ENCODE data around the gene HIP1.
"Not testable (repeated sequence)": the region's sequence is repeated elsewhere in the genome, so short reads cannot be mapped to it uniquely, and the experiment has no call there.

The HIP1 gene

DNA sequence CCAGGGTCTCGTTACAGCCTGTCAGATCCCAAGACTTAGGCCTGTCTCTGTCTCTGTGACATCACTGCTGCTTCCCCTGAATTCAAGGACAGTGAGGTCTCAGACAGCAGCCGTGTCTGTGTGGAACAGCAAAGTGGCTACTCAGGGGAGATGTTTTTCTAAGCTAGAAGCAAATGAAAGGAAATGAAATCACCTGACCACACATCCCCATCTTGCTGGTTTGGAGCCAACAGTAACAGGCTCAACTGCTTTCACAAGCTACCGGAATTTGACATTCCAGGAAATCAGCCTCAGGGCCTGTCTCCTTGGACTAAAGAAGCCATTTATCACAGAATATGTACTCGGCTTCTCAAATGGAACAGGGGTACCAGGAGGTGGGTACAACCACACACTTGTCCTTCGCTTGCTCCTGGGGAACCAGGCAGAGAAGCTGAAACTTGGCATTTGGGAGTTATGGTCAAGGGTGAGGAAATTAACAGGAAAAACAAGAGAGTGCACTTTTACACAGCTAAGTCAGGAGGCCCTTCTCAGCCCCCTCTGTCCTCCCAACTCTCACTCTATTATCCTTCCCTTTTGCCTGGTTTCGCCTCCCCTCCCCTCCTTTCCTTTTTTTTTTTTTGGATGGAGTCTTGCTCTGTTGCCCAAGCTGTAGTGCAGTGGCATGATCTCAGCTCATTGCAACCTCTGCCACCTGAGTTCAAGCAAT lies 173.5 kb downstream of the HIP1 start:
- no peak overlapping the region for H3K4me3 ChIP-seq (replicated peaks; ENCODE audit: low read depth, low read length)
- TF ChIP-seq, protein P1, sequence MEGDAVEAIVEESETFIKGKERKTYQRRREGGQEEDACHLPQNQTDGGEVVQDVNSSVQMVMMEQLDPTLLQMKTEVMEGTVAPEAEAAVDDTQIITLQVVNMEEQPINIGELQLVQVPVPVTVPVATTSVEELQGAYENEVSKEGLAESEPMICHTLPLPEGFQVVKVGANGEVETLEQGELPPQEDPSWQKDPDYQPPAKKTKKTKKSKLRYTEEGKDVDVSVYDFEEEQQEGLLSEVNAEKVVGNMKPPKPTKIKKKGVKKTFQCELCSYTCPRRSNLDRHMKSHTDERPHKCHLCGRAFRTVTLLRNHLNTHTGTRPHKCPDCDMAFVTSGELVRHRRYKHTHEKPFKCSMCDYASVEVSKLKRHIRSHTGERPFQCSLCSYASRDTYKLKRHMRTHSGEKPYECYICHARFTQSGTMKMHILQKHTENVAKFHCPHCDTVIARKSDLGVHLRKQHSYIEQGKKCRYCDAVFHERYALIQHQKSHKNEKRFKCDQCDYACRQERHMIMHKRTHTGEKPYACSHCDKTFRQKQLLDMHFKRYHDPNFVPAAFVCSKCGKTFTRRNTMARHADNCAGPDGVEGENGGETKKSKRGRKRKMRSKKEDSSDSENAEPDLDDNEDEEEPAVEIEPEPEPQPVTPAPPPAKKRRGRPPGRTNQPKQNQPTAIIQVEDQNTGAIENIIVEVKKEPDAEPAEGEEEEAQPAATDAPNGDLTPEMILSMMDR (IDR thresholded peaks at IDR 0.05; ENCODE audit: low read length, missing control alignments): no peak
- peak; percentile 93 for DNase-seq (ENCODE audit: low read depth)

DNA sequence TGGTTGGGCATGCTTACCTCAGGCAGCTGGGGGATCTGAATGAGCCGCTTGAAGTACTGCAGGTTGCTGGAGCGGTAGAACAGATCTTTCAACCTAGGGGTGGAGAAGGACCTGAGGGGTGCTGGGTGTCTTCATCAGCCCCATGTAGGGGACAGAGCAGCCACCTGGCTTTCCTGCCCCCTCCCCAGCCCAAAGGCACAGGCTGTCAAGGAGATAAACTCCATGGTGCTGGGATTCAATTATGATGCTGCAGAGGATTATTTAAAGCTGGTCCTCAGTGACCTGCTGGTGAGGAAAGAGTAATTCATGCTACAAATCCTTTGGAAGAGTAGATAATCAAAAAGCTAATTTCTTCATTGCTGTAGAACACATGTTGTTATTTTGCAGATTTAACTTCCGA lies 175.6 kb downstream of the HIP1 start:
- no peak for DNase-seq (ENCODE audit: low read depth)
- TF ChIP-seq, protein P1 (IDR thresholded peaks at IDR 0.05; ENCODE audit: low read length, missing control alignments): no peak
- H3K4me3 ChIP-seq (replicated peaks; ENCODE audit: low read depth, low read length): no peak overlapping the region

DNA sequence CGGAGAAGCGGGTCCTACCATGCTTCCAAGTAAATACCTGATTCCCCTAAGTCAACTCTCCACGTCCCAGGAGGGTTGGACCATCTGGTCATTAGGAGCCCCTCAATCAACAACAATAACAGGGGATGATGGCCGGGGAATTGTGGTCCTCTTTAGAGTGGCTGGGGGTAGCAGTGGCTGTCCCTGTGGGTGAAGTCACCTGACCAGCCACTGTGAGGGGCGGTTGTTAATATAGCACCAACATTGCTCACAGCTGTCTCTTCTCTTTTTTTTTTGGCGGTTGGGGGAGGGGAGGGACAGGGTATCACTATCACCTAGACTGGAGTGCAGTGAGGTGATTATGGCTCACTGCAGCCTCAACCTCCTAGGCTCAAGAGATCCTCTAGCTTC lies 178.8 kb downstream of the HIP1 start:
- TF ChIP-seq, protein P1 (IDR thresholded peaks at IDR 0.05; ENCODE audit: low read length, missing control alignments): no peak
- H3K4me3 ChIP-seq (replicated peaks; ENCODE audit: low read depth, low read length): no peak overlapping the region
- DNase-seq (ENCODE audit: low read depth): no peak

DNA sequence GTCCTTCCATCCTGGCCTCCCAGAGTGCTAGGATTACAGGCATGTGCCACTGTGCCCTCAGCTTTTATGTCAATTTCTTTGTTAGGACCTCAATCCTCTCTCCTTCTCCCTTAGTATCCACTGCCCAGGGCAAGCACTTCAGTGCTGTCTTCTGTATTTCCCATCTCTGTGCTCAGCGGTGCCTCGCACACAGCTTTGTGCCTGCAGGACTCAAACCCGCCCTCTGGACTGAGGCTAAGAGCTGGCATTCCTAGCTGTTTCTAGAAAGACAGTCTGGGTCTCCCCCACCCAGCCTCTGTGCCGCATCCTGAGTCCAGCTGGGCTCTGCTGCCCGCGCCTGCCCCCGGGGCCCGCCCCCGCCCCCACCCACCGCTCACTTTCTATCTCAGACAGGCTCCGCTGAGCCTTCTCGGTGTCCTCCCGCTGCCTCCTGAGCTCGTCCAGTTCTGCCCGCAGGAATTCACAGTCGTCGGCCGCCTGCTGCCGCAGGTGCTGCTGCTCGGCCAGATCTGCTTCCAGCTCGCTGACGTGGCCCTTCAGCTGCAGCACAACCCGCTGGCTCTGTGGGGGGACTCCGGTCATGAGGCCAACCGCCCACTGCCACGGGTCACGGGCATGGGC lies 179.3 kb downstream of the HIP1 start:
- TF ChIP-seq, protein P1 (IDR thresholded peaks at IDR 0.05; ENCODE audit: low read length, missing control alignments): no peak
- H3K4me3 ChIP-seq (replicated peaks; ENCODE audit: low read depth, low read length): no peak overlapping the region
- no peak for DNase-seq (ENCODE audit: low read depth)

DNA sequence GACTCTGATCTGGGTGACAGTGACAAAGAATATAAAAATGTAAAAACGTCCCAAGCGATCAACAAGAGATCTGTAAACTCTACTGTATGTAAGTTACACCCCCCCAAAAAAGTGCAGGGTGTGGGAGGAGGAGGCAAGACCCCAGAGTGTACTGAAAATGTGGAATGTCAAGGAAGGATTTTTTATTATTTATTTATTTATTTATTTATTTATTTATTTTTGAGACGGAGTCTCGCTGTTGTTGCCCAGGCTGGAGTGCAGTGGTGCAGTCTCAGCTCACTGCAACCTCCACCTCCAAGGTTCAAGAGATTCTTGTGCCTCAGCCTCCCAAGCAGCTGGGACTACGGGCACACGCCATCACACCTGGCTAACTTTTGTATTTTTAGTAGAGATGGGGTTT lies 181.9 kb downstream of the HIP1 start:
- H3K4me3 ChIP-seq (replicated peaks; ENCODE audit: low read depth, low read length); DNase-seq (ENCODE audit: low read depth): not testable (repeated sequence)

DNA sequence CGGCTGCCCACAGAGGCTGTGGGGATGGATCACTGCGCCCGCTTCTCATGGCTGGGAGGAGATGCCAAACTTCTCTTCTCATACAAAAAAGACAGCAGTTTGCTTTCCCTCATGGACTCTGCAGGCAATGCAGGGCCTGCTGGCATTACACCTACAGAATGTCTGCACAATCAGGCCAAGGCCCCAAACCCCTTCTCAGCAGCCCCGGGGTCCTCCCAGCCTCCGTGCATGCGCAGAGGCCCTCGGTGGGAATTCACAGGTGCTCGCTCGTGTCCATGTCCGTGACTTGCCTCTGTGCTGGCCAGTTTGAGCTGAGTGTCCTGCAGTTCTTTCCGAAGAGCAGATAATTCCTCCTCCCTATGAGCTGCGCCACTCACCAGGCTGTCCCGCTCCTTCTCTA lies 183.0 kb downstream of the HIP1 start:
- no peak overlapping the region for H3K4me3 ChIP-seq (replicated peaks; ENCODE audit: low read depth, low read length)
- TF ChIP-seq, protein P1 (IDR thresholded peaks at IDR 0.05; ENCODE audit: low read length, missing control alignments): no peak
- DNase-seq (ENCODE audit: low read depth): no peak

DNA sequence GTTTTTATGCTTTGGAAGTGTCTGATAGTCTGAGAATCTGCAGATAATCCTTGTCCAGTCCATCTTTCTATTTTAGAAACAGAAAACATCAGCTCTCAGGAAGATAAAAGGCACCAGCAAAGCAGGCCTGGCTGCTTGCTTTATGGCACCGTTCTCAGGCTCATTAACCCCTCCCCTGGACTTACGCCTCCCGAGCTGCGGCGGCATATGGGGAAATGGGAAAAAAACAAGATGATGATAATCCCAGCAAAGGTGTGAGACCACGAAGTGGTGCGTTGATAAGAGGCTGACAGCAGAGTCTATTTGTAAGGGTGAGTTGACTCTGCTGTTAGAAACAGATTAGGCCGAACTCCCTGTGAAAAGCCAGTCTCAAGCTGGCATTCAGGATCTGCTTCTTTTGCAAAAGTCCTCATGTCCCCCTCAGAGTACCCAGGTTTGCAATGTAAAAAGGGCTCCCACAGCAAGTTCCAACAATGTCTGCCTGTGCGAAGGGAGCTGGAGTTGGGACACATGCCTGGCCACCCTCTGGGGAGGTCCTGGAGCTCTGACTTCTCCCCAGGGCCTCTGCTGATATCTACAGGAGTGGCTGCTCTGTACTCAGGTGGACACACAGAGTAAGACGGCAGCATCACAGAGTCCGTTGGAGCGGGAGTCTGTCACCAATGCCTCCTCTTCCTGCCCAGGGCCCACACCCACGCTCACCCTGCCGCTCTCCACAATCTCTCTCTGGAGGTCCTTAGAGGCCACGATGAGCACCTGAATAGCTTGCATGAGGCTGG lies 192.3 kb downstream of the HIP1 start:
- no peak for DNase-seq (ENCODE audit: low read depth)
- TF ChIP-seq, protein P1 (IDR thresholded peaks at IDR 0.05; ENCODE audit: low read length, missing control alignments): no peak
- H3K4me3 ChIP-seq (replicated peaks; ENCODE audit: low read depth, low read length): no peak overlapping the region

All from fibroblast of pulmonary artery (primary cell).